GM08714 (cell line): Measurements from ENCODE around the gene CPED1.

Source experiments
- H3K4me3 ChIP-seq: fragments of 200-500 bp; sonication (Bioruptor generic); 2 replicates; pipeline ENCODE4 v1.5.1; 2014; ENCODE audit warnings: mild to moderate bottlenecking, low read length, inconsistent platforms
- ZNF274 ChIP-seq: IDR thresholded peaks from 2 replicates; pipeline ENCODE4 v1.6.1; 2012; ENCODE audit warnings: mild to moderate bottlenecking, low read depth, low read length

The CPED1 gene

GRCh38 chr7:121334875-121335648, 346.6 kb downstream of the CPED1 start:
- no peak for TF ChIP-seq ZNF274
- H3K4me3 ChIP-seq = no peak overlapping the region

- no peak for TF ChIP-seq ZNF274
Measured at GRCh38 chr7:121336579-121336978, 348.1 kb downstream of the CPED1 start.

DNA sequence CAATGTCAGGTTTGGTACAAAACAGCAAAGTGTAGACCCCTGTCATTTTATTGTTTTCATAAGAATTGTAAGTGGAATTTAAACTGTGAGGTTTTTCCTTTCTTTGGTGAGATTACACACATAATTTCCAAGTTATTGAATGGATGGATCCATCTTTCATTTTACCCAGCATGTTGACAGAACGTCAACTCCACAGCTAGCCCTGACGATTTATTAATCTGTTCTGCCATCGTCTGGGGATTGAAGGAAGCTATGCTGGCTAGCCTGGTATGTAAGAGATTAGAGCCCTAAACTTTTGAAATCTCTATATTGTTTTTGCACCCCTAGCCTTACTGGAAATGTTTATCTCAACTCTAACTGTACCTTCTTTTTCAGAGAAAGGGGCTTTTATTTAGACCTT, 348.9 kb downstream of the CPED1 start:
- no peak for TF ChIP-seq ZNF274
- no peak overlapping the region for H3K4me3 ChIP-seq

More at GRCh38 chr7:121336579-121336978, 348.1 kb downstream of the CPED1 start:
- H3K4me3 ChIP-seq = no peak overlapping the region

- TF ChIP-seq ZNF274 = no peak
- no peak overlapping the region for H3K4me3 ChIP-seq
Measured at GRCh38 chr7:121339082-121339481, 350.6 kb downstream of the CPED1 start.

DNA sequence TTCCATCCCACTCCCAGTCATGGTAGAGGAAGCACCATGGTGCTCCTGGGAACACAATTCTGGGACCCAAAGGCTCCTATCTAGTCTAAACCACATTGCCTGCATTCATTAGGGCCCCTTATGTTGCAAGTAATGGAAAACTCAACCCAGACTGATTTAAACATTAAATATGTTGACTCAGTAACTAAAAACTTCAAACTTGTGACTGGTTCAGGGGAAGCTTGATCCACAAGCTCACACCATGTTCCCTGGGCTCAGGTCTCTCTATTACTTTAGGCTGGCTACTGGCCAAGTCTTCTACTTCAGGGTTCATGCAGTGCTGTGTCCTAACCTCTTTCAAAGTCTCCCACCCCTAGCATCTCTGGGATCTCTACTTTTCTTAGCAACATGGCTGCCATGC, 353.4 kb downstream of the CPED1 start:
- no peak for TF ChIP-seq ZNF274
- no peak overlapping the region for H3K4me3 ChIP-seq

- TF ChIP-seq ZNF274 = no peak
Measured at GRCh38 chr7:121342631-121343030, 354.1 kb downstream of the CPED1 start.

DNA sequence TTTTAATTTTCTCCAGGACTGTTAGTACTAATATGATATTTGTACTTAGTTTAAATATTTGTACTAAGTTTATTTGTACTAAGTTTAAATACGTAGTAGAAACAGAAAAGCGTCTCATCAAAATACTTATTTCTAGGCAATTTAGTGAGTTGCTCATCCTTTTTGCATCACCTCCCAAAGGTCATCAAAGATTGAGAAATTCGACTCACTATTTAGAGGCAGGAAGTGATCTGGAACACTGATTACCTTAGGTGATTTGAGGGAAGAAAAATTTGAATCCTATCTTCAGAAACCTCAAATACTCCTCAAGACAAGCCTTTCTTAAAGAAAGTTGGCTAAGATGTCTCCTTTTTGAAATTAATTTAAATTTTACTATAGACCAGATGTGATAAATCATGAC, 354.8 kb downstream of the CPED1 start:
- no peak for TF ChIP-seq ZNF274

More at GRCh38 chr7:121342631-121343030, 354.1 kb downstream of the CPED1 start:
- no peak overlapping the region for H3K4me3 ChIP-seq

GRCh38 chr7:121344093-121344492, 355.6 kb downstream of the CPED1 start:
- TF ChIP-seq ZNF274 = no peak
- no peak overlapping the region for H3K4me3 ChIP-seq

More for the DNA sequence above, 354.8 kb downstream of the CPED1 start:
- no peak overlapping the region for H3K4me3 ChIP-seq

- TF ChIP-seq ZNF274 = no peak
- no peak overlapping the region for H3K4me3 ChIP-seq
Measured at GRCh38 chr7:121344497-121344896, 356.0 kb downstream of the CPED1 start.
